ENCODE measurements around the gene SERAC1.

GRCh38 chr6:158206740-158207421 lies 38.8 kb upstream of the SERAC1 start:
- TF ChIP-seq, protein P1, sequence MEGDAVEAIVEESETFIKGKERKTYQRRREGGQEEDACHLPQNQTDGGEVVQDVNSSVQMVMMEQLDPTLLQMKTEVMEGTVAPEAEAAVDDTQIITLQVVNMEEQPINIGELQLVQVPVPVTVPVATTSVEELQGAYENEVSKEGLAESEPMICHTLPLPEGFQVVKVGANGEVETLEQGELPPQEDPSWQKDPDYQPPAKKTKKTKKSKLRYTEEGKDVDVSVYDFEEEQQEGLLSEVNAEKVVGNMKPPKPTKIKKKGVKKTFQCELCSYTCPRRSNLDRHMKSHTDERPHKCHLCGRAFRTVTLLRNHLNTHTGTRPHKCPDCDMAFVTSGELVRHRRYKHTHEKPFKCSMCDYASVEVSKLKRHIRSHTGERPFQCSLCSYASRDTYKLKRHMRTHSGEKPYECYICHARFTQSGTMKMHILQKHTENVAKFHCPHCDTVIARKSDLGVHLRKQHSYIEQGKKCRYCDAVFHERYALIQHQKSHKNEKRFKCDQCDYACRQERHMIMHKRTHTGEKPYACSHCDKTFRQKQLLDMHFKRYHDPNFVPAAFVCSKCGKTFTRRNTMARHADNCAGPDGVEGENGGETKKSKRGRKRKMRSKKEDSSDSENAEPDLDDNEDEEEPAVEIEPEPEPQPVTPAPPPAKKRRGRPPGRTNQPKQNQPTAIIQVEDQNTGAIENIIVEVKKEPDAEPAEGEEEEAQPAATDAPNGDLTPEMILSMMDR (IDR thresholded peaks at IDR 0.05), result no peak
- TF ChIP-seq POLR2A (IDR thresholded peaks at IDR 0.05), result no peak
